ENCODE results near the gene TMEM270.
"Not testable (repeated sequence)": the region's sequence is repeated elsewhere in the genome, so short reads cannot be mapped to it uniquely, and the experiment has no call there.

The TMEM270 gene

DNA sequence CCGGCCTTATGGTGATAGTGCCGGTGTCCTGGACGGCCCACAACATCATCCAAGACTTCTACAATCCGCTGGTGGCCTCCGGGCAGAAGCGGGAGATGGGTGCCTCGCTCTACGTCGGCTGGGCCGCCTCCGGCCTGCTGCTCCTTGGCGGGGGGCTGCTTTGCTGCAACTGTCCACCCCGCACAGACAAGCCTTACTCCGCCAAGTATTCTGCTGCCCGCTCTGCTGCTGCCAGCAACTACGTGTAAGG, 29.4 kb upstream of the TMEM270 start:
- ChIA-PET CTCF (no interaction called here), POLR2A (no interaction called here)
- no peak for DNase-seq (ENCODE audit: extremely low spot score)
- TF ChIP-seq SUZ12 (IDR thresholded peaks at IDR 0.05) (no peak), FOXM1 (IDR thresholded peaks at IDR 0.05; ENCODE audit: borderline replicate concordance) (no peak), LEF1 (IDR thresholded peaks at IDR 0.05; ENCODE audit: borderline replicate concordance) (no peak), ELF4 (IDR thresholded peaks at IDR 0.05) (no peak), HDGF (IDR thresholded peaks at IDR 0.05; ENCODE audit: borderline replicate concordance) (no peak), CTBP1 (IDR thresholded peaks at IDR 0.05; ENCODE audit: borderline replicate concordance) (no peak), ARNT (IDR thresholded peaks at IDR 0.05) (no peak), FOXA1 (IDR thresholded peaks at IDR 0.05) (no peak), SP1 (IDR thresholded peaks at IDR 0.05) (no peak), L3MBTL2 (conservative IDR thresholded peaks at IDR 0.05) (no peak), BHLHE40 (IDR thresholded peaks at IDR 0.05; ENCODE audit: borderline replicate concordance) (no peak), ZNF384 (IDR thresholded peaks at IDR 0.05) (no peak), NFRKB (IDR thresholded peaks at IDR 0.05) (no peak)
- TF ChIP-seq, protein P1, sequence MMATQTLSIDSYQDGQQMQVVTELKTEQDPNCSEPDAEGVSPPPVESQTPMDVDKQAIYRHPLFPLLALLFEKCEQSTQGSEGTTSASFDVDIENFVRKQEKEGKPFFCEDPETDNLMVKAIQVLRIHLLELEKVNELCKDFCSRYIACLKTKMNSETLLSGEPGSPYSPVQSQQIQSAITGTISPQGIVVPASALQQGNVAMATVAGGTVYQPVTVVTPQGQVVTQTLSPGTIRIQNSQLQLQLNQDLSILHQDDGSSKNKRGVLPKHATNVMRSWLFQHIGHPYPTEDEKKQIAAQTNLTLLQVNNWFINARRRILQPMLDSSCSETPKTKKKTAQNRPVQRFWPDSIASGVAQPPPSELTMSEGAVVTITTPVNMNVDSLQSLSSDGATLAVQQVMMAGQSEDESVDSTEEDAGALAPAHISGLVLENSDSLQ (IDR thresholded peaks at IDR 0.05): no peak

DNA sequence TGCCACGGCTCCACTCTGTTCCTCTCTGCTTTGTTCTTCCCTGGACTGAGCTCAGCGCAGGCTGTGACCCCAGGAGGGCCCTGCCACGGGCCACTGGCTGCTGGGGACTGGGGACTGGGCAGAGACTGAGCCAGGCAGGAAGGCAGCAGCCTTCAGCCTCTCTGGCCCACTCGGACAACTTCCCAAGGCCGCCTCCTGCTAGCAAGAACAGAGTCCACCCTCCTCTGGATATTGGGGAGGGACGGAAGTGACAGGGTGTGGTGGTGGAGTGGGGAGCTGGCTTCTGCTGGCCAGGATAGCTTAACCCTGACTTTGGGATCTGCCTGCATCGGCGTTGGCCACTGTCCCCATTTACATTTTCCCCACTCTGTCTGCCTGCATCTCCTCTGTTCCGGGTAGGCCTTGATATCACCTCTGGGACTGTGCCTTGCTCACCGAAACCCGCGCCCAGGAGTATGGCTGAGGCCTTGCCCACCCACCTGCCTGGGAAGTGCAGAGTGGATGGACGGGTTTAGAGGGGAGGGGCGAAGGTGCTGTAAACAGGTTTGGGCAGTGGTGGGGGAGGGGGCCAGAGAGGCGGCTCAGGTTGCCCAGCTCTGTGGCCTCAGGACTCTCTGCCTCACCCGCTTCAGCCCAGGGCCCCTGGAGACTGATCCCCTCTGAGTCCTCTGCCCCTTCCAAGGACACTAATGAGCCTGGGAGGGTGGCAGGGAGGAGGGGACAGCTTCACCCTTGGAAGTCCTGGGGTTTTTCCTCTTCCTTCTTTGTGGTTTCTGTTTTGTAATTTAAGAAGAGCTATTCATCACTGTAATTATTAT, 28.9 kb upstream of the TMEM270 start:
- TF ChIP-seq NFRKB (IDR thresholded peaks at IDR 0.05) (no peak), CTBP1 (IDR thresholded peaks at IDR 0.05; ENCODE audit: borderline replicate concordance) (no peak), SUZ12 (IDR thresholded peaks at IDR 0.05) (no peak), FOXK2 (IDR thresholded peaks at IDR 0.05) (no peak), ARNT (IDR thresholded peaks at IDR 0.05) (no peak), LEF1 (IDR thresholded peaks at IDR 0.05; ENCODE audit: borderline replicate concordance) (no peak), FOXA1 (IDR thresholded peaks at IDR 0.05) (no peak), TARDBP (IDR thresholded peaks at IDR 0.05) (no peak), L3MBTL2 (conservative IDR thresholded peaks at IDR 0.05) (no peak), SP1 (IDR thresholded peaks at IDR 0.05) (no peak), ZNF384 (IDR thresholded peaks at IDR 0.05) (no peak), ELF4 (IDR thresholded peaks at IDR 0.05) (no peak), FOXM1 (IDR thresholded peaks at IDR 0.05; ENCODE audit: borderline replicate concordance) (no peak), BHLHE40 (IDR thresholded peaks at IDR 0.05; ENCODE audit: borderline replicate concordance) (no peak), HDGF (IDR thresholded peaks at IDR 0.05; ENCODE audit: borderline replicate concordance) (no peak)
- TF ChIP-seq, protein P1 (IDR thresholded peaks at IDR 0.05): no peak
- DNase-seq (ENCODE audit: extremely low spot score): no peak
- ChIA-PET POLR2A (no interaction called here), CTCF (no interaction called here)

DNA sequence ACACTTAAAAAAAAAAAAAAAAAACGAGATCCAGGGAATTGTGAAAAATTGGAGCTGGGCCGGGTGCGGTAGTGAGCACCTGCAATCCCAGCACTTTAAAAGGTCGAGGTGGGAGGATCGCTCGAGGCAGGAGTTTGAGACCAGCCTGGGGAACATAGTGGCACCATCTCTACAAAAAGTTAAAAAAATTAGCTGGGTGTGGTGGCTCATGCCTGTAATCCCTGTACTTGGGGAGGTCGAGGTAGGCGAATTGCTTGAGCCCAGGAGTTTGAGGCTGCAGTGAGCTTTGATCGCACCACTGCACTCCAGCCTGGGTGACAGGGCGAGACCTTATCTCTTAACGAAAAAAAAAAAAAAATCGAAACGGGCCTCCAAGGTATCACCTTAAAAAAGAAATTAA, 28.2 kb upstream of the TMEM270 start:
- no peak for DNase-seq (ENCODE audit: extremely low spot score)
- TF ChIP-seq NFRKB (IDR thresholded peaks at IDR 0.05): no peak
- no peak for TF ChIP-seq LEF1 (IDR thresholded peaks at IDR 0.05; ENCODE audit: borderline replicate concordance)
- no peak for TF ChIP-seq FOXA1 (IDR thresholded peaks at IDR 0.05)
- no peak for TF ChIP-seq ELF4 (IDR thresholded peaks at IDR 0.05)
- no peak for TF ChIP-seq FOXM1 (IDR thresholded peaks at IDR 0.05; ENCODE audit: borderline replicate concordance)
- TF ChIP-seq BHLHE40 (IDR thresholded peaks at IDR 0.05; ENCODE audit: borderline replicate concordance): no peak
- TF ChIP-seq FOXK2 (IDR thresholded peaks at IDR 0.05): no peak
- no peak for TF ChIP-seq L3MBTL2 (conservative IDR thresholded peaks at IDR 0.05)
- POLR2A ChIA-PET: no interaction called here
- CTCF ChIA-PET: no interaction called here

DNA sequence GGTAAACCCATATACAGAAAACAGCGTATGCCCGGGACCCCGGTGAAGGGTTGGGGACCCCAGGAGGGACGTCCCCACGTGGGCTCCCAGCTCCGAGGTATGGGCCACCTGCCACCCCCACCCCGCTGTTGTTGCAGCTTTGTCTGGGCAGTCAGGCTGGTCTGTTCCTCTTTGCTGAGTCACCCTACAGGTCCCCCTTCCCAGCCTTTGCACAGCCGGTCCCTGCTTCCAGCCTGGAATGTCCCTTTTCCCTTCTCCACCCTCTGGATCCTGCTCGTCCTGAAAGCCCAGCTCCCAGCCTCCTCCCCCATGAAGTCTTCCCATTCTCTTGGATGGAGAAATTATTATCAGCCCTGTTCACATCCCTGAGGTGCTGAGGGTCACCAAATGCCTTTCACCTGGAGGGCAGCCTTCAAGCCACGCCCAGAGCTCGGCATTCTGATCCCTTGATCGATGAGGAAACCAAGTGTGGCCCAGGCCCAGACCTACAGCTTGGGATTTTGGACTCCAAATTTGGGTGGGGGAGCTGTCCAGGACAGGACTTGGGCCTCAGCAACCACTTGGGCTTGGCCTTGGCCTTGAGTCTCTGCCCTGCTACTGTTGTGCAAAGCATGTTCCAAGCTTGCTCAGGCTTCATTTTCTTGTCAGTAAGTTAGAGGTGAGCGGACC, 27.6 kb upstream of the TMEM270 start:
- ChIA-PET POLR2A (interaction anchor here (1.1 kb wide), 1 partner anchor 9 kb away, joined by 4 read pairs; the partner anchor contains the start of gene METTL27), CTCF (no interaction called here)
- TF ChIP-seq NFRKB (IDR thresholded peaks at IDR 0.05) (no peak), TARDBP (IDR thresholded peaks at IDR 0.05) (no peak), ZNF384 (IDR thresholded peaks at IDR 0.05) (no peak), FOXK2 (IDR thresholded peaks at IDR 0.05) (no peak), FOXM1 (IDR thresholded peaks at IDR 0.05; ENCODE audit: borderline replicate concordance) (no peak), LEF1 (IDR thresholded peaks at IDR 0.05; ENCODE audit: borderline replicate concordance) (no peak), HDGF (IDR thresholded peaks at IDR 0.05; ENCODE audit: borderline replicate concordance) (no peak), FOXA1 (IDR thresholded peaks at IDR 0.05) (no peak), CTBP1 (IDR thresholded peaks at IDR 0.05; ENCODE audit: borderline replicate concordance) (no peak), ARNT (IDR thresholded peaks at IDR 0.05) (no peak), ELF4 (IDR thresholded peaks at IDR 0.05) (no peak), L3MBTL2 (conservative IDR thresholded peaks at IDR 0.05) (no peak)
- TF ChIP-seq, protein P1 (IDR thresholded peaks at IDR 0.05): no peak
- DNase-seq (ENCODE audit: extremely low spot score): no peak

DNA sequence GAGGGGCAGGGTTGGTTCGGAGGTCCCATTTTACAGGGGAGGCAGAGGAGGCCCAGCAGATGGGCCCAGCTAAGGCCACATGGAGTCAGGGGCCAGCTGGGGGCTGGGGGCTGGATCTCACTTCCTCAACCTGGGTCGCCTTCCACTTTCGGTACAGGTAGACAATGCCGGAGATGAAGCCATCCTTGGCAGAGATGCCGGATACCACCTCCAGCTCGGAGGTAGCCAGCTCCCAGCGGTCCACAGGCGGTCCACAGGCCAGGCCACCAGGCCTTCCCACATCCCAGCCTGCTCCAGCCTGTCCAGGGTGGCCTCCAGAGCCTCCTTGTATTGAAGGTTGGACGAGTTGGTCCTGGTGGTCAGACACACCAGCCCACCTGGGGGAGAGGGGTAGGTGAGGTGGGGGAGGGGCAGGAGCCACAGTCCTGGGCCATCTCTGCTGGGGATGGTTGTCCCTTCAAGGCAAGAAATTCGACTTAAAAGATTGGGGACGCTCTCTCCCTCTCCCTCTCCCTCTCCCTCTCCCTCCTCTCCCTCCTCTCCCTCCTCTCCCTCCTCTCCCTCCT, 26.2 kb upstream of the TMEM270 start:
- no peak for DNase-seq (ENCODE audit: extremely low spot score)
- ChIA-PET CTCF (interaction anchor here (0.6 kb wide), 1 partner anchor 20 kb away, joined by 3 read pairs; no protein-coding TSS in a partner anchor), POLR2A (interaction anchor here (1.1 kb wide), 1 partner anchor 7 kb away, joined by 4 read pairs; the partner anchor contains the start of gene METTL27)
- no peak for TF ChIP-seq L3MBTL2 (conservative IDR thresholded peaks at IDR 0.05)
- no peak for TF ChIP-seq BHLHE40 (IDR thresholded peaks at IDR 0.05; ENCODE audit: borderline replicate concordance)
- TF ChIP-seq, protein P1 (IDR thresholded peaks at IDR 0.05): no peak

DNA sequence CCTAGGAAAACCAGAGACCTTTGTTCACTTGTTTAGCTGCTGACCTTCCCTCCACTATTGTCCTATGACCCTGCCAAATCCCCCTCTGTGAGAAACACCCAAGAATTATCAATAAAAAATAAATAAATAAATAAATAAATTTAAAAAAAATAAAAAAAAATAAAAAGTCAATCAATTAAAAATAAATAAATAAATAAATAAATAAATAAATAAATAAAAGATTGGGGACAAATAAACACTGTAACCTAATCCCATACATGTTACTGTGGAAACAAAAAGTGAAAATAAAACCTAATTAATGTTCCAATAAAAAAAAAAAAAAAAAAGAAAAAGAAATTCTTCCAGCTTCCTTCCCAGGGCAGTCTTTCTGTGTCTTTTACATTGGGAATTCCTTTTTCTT, 23.8 kb upstream of the TMEM270 start:
- CTCF ChIA-PET; DNase-seq (ENCODE audit: extremely low spot score); POLR2A ChIA-PET: not testable (repeated sequence)

All from HEK293T (cell line).